CD4-positive, CD25-positive, alpha-beta regulatory T cell (primary cell): ENCODE results near the gene CA4. TPM values are rescaled to one million over a fixed set of nuclear protein-coding genes. Genes with fewer than 3 reads are reported as not detected.
"Not testable (repeated sequence)": the region's sequence is repeated elsewhere in the genome, so short reads cannot be mapped to it uniquely, and the experiment has no call there.

Experiments
- ATAC-seq, 2 donors: fragments of 150-1000 bp; cut with Tn5 transposase; one replicate each; pipeline ENCODE4 v1.10.0; 2021; ENCODE audit warnings: low read depth in 2 of 2, moderate number of reproducible peaks in 2 of 2, moderate library complexity in 1 of 2
- DNase-seq, 3 donors: peaks; one replicate each; pipeline versions ENCODE4 v3.0.0 to v3.0.0-alpha.2; 2012 to 2022; ENCODE audit warnings: mixed read lengths in 1 of 3
- H3K27ac ChIP-seq: one replicate; pipeline ENCODE4 v1.7.0; 2013; ENCODE audit warnings: mild to moderate bottlenecking, low read length; ENCODE audit not compliant: insufficient read depth, poor library complexity, severe bottlenecking
- H3K27me3 ChIP-seq: one replicate; pipeline ENCODE4 v1.7.0; 2013; ENCODE audit warnings: low read length; ENCODE audit not compliant: control insufficient read depth, insufficient read depth
- H3K36me3 ChIP-seq: one replicate; pipeline ENCODE4 v1.7.0; 2013; ENCODE audit warnings: mild to moderate bottlenecking, low read length, moderate library complexity; ENCODE audit not compliant: control insufficient read depth, insufficient read depth
- H3K4me1 ChIP-seq: 2 replicates; pipeline ENCODE4 v1.7.0; 2013; ENCODE audit warnings: mild to moderate bottlenecking, low read length; ENCODE audit not compliant: insufficient read depth, control insufficient read depth, poor library complexity, severe bottlenecking
- H3K4me3 ChIP-seq: one replicate; pipeline ENCODE4 v1.7.0; 2013; ENCODE audit warnings: low read depth, mild to moderate bottlenecking, low read length, moderate library complexity
- H3K9me3 ChIP-seq, 2 experiments: 1 replicate in 1 of 2; 2 replicates in 1 of 2; pipeline ENCODE4 v1.7.0; 2013; ENCODE audit warnings: low read length in 2 of 2, mild to moderate bottlenecking in 1 of 2, moderate library complexity in 1 of 2; ENCODE audit not compliant: control insufficient read depth in 2 of 2
- H3K27ac Mint-ChIP-seq, 3 donors: one replicate each; pipeline ENCODE4 v1.8.0; 2020 to 2022; ENCODE audit warnings: mild to moderate bottlenecking in 3 of 3, mixed read lengths in 3 of 3, moderate library complexity in 2 of 3
- H3K27me3 Mint-ChIP-seq: one replicate; pipeline ENCODE4 v1.8.0; 2022; ENCODE audit warnings: mild to moderate bottlenecking, mixed read lengths
- H3K36me3 Mint-ChIP-seq: one replicate; pipeline ENCODE4 v1.8.0; 2020; ENCODE audit warnings: mixed read lengths
- H3K4me1 Mint-ChIP-seq, 4 donors: one replicate each; pipeline ENCODE4 v1.8.0; 2020 to 2022; ENCODE audit warnings: mixed read lengths in 4 of 4, mild to moderate bottlenecking in 1 of 4
- H3K4me3 Mint-ChIP-seq, 4 donors: one replicate each; pipeline ENCODE4 v1.8.0; 2020 to 2022; ENCODE audit warnings: mild to moderate bottlenecking in 4 of 4, mixed read lengths in 4 of 4, moderate library complexity in 3 of 4
- H3K9me3 Mint-ChIP-seq, 7 donors: one replicate each; pipeline ENCODE4 v1.8.0; 2020 to 2022; ENCODE audit warnings: mixed read lengths in 7 of 7, mild to moderate bottlenecking in 3 of 7, moderate library complexity in 2 of 7
- polyA plus RNA-seq, 4 donors: library from polyadenylated mRNA; unstranded; fragments of 300-500 nt; fragmentation: Illumina TruSeq; gene quantifications; one replicate each; pipeline ENCODE4 v1.2.3, GENCODE V29; 2021
- total RNA-seq: library from RNA; stranded (reverse); gene quantifications from one replicate; pipeline ENCODE4 v1.2.3, GENCODE V29; 2022

The CA4 gene
- total and polyA plus RNA-seq, 5 donors from 2014 or later, result not detected

DNA sequence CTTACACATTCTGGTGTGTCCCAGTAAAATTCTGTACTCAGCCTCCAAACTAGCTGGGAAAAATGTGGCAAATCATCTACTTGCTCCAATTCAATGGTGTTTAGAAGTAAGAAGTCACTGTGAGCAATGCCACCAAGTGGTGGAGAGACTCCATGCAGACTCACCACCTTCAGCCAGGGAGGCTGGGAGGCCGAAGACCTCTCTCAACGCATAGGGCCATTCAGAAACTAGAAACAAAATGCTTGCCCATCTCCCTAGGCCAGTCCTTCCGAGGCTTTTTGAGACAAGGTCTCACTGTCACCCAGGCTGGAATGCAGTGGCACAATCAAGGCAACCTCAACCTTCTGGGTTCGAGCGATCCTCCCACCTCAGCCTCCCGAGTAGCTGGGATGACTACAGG, 25.0 kb downstream of the CA4 start:
- peaks cover 14% of the 10 kb centered on the region for H3K4me1 ChIP-seq
- H3K27ac ChIP-seq, H3K27me3 ChIP-seq, H3K36me3 Mint-ChIP-seq, H3K4me3 ChIP-seq, H3K9me3 ChIP-seq, H3K36me3 ChIP-seq, ATAC-seq, H3K4me3 Mint-ChIP-seq, H3K9me3 Mint-ChIP-seq, H3K27me3 Mint-ChIP-seq: not testable (repeated sequence)
- peak in 1 of 3 donors; percentile 29 for DNase-seq
- Mint-ChIP-seq H3K4me1 (peaks cover 5 to 20% (median 14%) of the 10 kb centered on the region in 4 donors), H3K27ac (peak overlapping the region in 2 of 3 donors; percentile 13 to 57)

DNA sequence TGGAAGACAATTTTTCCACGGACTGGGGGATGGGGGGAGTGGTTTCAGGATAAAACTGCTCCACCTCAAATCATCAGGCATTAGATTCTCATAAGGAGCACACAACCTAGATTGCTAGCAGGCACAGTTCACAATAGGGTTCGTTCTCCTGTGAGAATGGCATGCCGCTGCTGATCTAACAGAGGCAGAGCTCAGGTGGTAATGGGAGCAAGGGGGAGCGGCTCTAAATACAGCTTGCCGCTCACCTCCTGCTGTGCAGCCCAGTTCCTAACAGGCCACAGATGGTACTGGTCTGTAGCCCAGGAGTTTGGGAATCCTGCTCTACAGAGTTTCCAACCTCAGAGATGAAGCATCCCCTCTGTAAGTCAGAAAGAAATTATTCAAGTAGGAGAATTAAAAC, 27.0 kb downstream of the CA4 start:
- not testable (repeated sequence) for H3K27me3 ChIP-seq, DNase-seq, H3K4me1 Mint-ChIP-seq, H3K9me3 ChIP-seq, H3K4me1 ChIP-seq, H3K27ac ChIP-seq, H3K27me3 Mint-ChIP-seq, ATAC-seq, H3K9me3 Mint-ChIP-seq, H3K36me3 ChIP-seq, H3K4me3 Mint-ChIP-seq, H3K4me3 ChIP-seq, H3K36me3 Mint-ChIP-seq
- peak overlapping the region in 1 of 3 donors; percentile 39 for H3K27ac Mint-ChIP-seq

DNA sequence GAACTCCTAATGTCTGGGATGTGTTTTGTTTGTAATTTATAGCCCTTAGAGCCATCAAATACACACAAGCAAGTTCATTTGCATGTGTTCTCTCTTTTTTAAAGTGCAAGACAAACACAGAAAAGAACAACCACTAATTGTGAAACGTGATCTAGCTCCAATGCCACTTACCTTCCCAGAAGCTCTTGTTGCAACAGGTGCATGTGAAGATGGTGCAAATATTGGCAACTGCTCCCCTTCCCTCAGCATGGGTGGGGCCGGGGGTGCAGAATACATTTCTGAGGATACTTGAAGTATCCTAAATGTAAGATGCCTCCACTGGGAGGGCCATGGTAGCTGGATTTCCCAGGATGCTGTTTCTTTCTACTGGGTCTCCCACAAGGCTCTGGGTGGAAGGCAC, 28.4 kb downstream of the CA4 start:
- H3K36me3 Mint-ChIP-seq, result peaks cover 12% of the 10 kb centered on the region
- H3K9me3 ChIP-seq, H3K27me3 ChIP-seq, H3K4me3 ChIP-seq, ATAC-seq, H3K4me3 Mint-ChIP-seq, DNase-seq, H3K4me1 Mint-ChIP-seq, H3K27ac Mint-ChIP-seq, H3K27me3 Mint-ChIP-seq, H3K9me3 Mint-ChIP-seq, H3K4me1 ChIP-seq, H3K27ac ChIP-seq: not testable (repeated sequence)
- H3K36me3 ChIP-seq, result peaks cover 16% of the 10 kb centered on the region

DNA sequence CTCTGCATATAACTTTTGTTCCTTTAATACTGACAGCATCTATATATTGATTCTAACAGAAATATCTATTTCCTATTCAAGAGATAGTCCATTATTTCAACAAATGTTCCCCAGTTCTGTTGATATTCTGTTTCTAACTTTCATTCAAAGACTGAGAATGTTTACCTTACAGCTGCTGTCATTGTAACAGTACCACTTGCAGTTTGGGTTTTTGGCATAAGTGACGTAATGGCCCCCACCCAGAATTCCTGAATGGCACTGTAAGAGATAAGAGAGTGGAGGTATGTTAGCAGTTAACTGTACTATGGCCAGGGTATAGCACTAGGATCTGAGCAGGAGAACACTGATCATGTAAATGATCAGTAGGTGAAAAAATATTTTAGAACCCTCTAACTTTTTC, 30.6 kb downstream of the CA4 start:
- H3K36me3 ChIP-seq, result peaks cover 30% of the 10 kb centered on the region
- H3K4me3 Mint-ChIP-seq, H3K4me1 Mint-ChIP-seq, ATAC-seq, H3K27me3 ChIP-seq, H3K9me3 Mint-ChIP-seq, H3K27me3 Mint-ChIP-seq, DNase-seq, H3K4me1 ChIP-seq, H3K4me3 ChIP-seq, H3K27ac ChIP-seq, H3K9me3 ChIP-seq: not testable (repeated sequence)
- Mint-ChIP-seq H3K36me3 (peaks cover 20% of the 10 kb centered on the region), H3K27ac (peak overlapping the region in 1 of 3 donors; percentile 38)

DNA sequence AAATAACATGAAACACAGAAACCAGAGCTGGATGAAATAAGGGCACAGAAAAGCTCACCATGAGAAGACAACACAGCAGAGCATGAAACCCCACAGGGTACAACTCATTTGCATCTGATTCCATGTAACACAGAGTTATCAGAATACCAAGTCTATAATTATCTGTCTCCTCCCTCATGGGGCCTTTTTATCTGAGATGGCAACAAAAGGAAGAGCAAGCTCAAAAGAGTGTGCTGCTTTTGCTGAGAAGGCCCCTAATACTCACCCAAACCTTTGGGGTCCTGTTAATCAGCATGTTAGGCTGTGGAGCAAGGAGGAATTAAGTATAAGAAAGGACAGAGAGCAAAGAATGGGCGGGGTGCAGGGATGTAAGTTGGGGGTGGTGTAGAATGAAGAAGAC, 36.6 kb downstream of the CA4 start:
- DNase-seq, H3K27ac ChIP-seq, H3K27ac Mint-ChIP-seq, H3K9me3 Mint-ChIP-seq, H3K9me3 ChIP-seq, H3K4me3 ChIP-seq, H3K27me3 ChIP-seq, H3K4me1 Mint-ChIP-seq, H3K4me1 ChIP-seq, H3K27me3 Mint-ChIP-seq, ATAC-seq, H3K4me3 Mint-ChIP-seq: not testable (repeated sequence)
- H3K36me3 Mint-ChIP-seq, result peaks cover 37% of the 10 kb centered on the region
- H3K36me3 ChIP-seq, result peaks cover 47% of the 10 kb centered on the region

DNA sequence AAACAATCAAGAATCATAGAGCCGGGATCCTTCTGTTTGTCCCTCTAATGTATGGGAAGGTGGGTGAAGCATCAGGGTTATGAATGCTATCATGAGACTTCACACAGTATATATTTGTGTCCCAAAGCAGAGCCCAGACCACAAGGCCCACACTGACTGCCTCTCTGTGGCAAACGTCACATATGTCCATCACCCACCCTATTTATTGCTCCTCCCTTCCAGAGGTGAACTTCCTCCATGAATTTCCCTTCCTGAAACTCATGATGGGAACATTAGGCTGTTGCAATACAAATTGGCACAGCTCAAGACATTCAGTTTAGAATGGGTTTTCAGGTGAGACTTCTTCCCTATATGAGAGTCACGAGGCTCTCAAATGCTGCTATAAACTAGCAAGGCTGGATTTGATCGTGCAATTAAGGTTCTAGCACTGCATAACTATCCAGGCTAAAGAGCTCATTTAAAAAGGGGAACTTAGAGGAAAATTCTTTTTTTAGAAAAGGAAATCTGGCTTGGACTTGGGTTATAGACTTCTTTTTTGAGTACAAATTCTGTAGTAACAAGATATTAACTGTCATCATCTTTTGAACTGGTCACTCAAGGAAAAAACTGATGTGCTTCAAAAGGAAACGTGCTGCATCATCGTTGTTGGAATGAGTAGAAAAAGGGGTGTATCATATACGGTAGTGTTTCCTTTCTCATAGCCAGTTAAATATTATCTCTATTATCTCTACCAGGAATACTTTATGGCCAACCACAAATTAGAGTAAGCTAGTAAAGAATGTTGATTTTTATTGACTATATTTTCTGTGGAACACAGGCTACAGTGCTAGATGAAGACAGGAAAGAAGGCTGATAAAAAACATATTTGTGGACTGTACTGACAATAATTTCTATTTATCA, 37.3 kb downstream of the CA4 start:
- H3K4me3 Mint-ChIP-seq, H3K27ac Mint-ChIP-seq, H3K9me3 ChIP-seq, H3K4me1 Mint-ChIP-seq, H3K4me3 ChIP-seq, H3K27me3 Mint-ChIP-seq, DNase-seq, H3K4me1 ChIP-seq, ATAC-seq, H3K27ac ChIP-seq, H3K27me3 ChIP-seq, H3K9me3 Mint-ChIP-seq: not testable (repeated sequence)
- peaks cover 37% of the 10 kb centered on the region for H3K36me3 Mint-ChIP-seq
- peaks cover 51% of the 10 kb centered on the region for H3K36me3 ChIP-seq

DNA sequence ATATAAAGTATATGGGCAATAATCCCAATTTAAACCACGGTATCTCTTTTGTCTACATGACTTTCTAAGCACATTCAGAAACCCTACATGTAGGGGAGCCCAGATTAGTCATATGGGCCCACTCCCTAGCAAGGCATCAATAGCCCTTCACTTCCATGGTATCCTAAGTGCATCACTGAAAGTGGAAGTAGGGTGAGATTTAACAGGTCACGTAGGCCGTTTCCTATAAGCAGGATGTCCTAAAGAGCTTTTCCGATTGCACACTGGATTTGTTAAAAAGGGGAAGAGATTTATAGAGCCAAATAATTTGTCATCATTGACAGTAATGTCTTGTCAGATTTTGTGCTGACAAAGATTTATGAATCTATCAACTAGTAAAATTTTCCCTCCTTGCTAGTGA, 39.0 kb downstream of the CA4 start:
- Histone ChIP-seq H3K27me3 (no peaks in the 10 kb centered on the region), H3K36me3 (peaks cover 47% of the 10 kb centered on the region), H3K27ac (no peak overlapping the region), H3K9me3 (no peaks in the 10 kb centered on the region), H3K4me3 (no peak overlapping the region), H3K4me1 (no peaks in the 10 kb centered on the region)
- Mint-ChIP-seq H3K27me3 (no peaks in the 10 kb centered on the region), H3K4me1 (peaks cover 0 to 5% (median 0%) of the 10 kb centered on the region in 4 donors), H3K9me3 (no peaks in the 10 kb centered on the region), H3K4me3 (no peak overlapping the region), H3K36me3 (peaks cover 41% of the 10 kb centered on the region), H3K27ac (no peak overlapping the region)
- ATAC-seq, result no peak
- no peak for DNase-seq

- not testable (repeated sequence) for H3K4me3 Mint-ChIP-seq, H3K27ac Mint-ChIP-seq, ATAC-seq, H3K27me3 Mint-ChIP-seq, H3K9me3 Mint-ChIP-seq, DNase-seq, H3K4me1 Mint-ChIP-seq, H3K27ac ChIP-seq, H3K4me3 ChIP-seq, H3K9me3 ChIP-seq, H3K27me3 ChIP-seq, H3K4me1 ChIP-seq
- H3K36me3 ChIP-seq, result peaks cover 51% of the 10 kb centered on the region
- H3K36me3 Mint-ChIP-seq, result peaks cover 47% of the 10 kb centered on the region
These were observed 40.3 kb downstream of the CA4 start for GRCh38 chr17:60190032-60190431.
